GM10248 (cell line): ENCODE data around the gene DAW1.

Experiments
- CTCF ChIA-PET: fragments of 300-600 bp; sonication (Branson Sonifier 250); formaldehyde crosslinking; extraction: SDS; loops from one replicate; lab custom pipeline; 2021; ENCODE audit warnings: antibody characterized with exemption; lab: Yijun Ruan, JAX
- POLR2A ChIA-PET: fragments of 350-650 bp; sonication (Branson Sonifier 250); formaldehyde crosslinking; extraction: SDS; loops from one replicate; lab custom pipeline; 2020; ENCODE audit warnings: antibody characterized with exemption; lab: Yijun Ruan, JAX
- DNase-seq: peaks from one replicate; pipeline ENCODE4 v3.0.0; 2012; ENCODE audit errors: extremely low spot score
- CTCF ChIP-seq: IDR thresholded peaks from 2 replicates; pipeline ENCODE4 v1.5.1; 2012; ENCODE audit warnings: mild to moderate bottlenecking, low read depth; ENCODE audit errors: extremely low read depth, missing control alignments, control extremely low read depth

Gene DAW1

DNA sequence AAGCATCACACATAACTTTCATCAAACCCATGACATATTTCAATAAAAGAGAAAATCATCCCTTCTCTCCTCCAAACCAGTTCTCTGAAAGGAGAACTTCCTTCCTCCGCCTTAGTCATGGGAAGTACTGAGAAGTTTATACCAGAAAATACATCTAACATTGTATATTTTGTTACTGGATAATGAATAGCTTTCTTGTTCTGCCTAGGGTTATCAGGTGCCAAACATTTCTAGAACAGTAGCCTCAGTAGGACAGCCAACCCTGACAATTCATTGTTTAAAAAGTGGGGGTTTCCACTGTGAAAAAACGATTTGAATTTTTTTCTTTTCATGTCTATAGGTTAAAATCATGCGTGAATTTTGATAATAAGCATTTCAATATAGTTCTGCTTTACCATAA lies 16.0 kb upstream of the DAW1 start:
- no peak for TF ChIP-seq CTCF
- ChIA-PET CTCF (no interaction called here), POLR2A (no interaction called here)
- no peak for DNase-seq

DNA sequence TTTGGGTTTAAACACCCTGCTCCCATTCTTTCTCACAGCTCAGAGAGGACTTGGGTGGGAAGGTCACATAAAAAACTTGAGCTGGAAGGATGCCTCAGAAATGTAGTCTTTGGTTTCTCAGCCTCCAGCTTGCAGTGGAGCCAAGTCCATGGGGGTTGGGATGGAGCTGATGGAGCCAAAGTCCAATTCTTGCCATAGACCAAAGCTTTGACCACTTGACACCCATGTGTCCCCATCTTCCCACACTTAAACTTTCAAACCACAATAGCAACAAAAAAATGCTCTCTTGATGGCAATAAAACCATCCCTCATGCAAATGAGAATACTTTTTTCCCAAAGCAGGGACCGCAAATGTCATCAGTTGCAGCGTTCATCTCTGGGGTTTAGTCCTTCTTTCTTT lies 14.7 kb upstream of the DAW1 start:
- ChIA-PET POLR2A (no interaction called here), CTCF (interaction anchor here (0.8 to 1.3 kb wide), 3 partner anchors 34 to 91 kb away, joined by 3 to 4 read pairs (median 3); no protein-coding TSS in a partner anchor)
- no peak for DNase-seq
- TF ChIP-seq CTCF: no peak

- ChIA-PET POLR2A (no interaction called here), CTCF (interaction anchor here (0.8 to 6.4 kb wide), 14 partner anchors 7 to 202 kb away, joined by 3 to 63 read pairs (median 6); partner anchors contain the start of gene DAW1)
- no peak for TF ChIP-seq CTCF
- DNase-seq: no peak
Observed at GRCh38 chr2:227860221-227860641, 11.2 kb upstream of the DAW1 start.

DNA sequence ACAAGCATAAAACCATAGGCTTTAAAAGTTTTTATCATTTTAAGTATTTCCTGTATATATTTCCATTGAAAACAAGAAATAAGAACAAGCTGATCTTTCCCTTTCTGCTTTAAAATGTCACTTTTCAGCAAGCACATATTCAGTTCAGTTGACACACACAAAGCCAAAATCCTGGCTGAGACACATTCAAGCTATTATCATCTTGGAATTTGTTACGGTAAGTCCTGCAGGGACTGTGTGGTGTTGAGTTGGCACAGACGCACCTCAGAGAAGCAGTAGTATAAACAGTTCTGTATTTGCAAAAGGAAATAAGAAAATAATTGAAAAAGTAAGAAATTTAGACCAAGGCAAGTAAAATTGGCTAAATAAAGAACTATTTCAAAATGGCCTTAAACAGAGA lies 10.4 kb upstream of the DAW1 start:
- DNase-seq: no peak
- POLR2A ChIA-PET: no interaction called here
- TF ChIP-seq CTCF: no peak
- CTCF ChIA-PET: interaction anchor here (0.8 to 6.4 kb wide), 20 partner anchors 8 to 203 kb away, joined by 3 to 63 read pairs (median 8); partner anchors contain the start of gene DAW1

GRCh38 chr2:227862227-227862740 lies 9.1 kb upstream of the DAW1 start:
- TF ChIP-seq CTCF: peak; percentile 85
- POLR2A ChIA-PET: no interaction called here
- CTCF ChIA-PET: interaction anchor here (0.7 to 6.4 kb wide), 35 partner anchors 9 to 732 kb away, joined by 3 to 63 read pairs (median 4); partner anchors contain the start of gene DAW1
- peak; percentile 57 for DNase-seq

- TF ChIP-seq CTCF: no peak
- CTCF ChIA-PET: interaction anchor here (0.7 to 6.4 kb wide), 34 partner anchors 10 to 733 kb away, joined by 3 to 63 read pairs (median 4); partner anchors contain the start of gene DAW1
- DNase-seq: no peak
Observed at GRCh38 chr2:227862741-227863588, 8.5 kb upstream of the DAW1 start.

More at GRCh38 chr2:227862741-227863588, 8.5 kb upstream of the DAW1 start:
- POLR2A ChIA-PET: no interaction called here
